Left ventricle myocardium inferior (tissue), 1 donor: ENCODE measurements around the gene ACSM3. TPM values are rescaled to one million over a fixed set of nuclear protein-coding genes. Genes with fewer than 3 reads are reported as not detected.

Experiments used
- DNase-seq: peaks from one replicate; pipeline ENCODE4 v3.0.0-alpha.2; 2020
- H3K27ac ChIP-seq: fragments of 200-600 bp; replicated peaks from 2 replicates; pipeline ENCODE4 v1.8.0; 2021
- H3K27me3 ChIP-seq: fragments of 200-600 bp; 2 replicates; pipeline ENCODE4 v1.8.0; 2021; ENCODE audit warnings: low read depth
- H3K36me3 ChIP-seq: fragments of 200-600 bp; 2 replicates; pipeline ENCODE4 v1.8.0; 2021
- H3K4me1 ChIP-seq: fragments of 200-600 bp; 2 replicates; pipeline ENCODE4 v1.8.0; 2021
- H3K4me3 ChIP-seq: fragments of 200-600 bp; 2 replicates; pipeline ENCODE4 v1.8.0; 2021; ENCODE audit warnings: mild to moderate bottlenecking, moderate library complexity
- H3K9me3 ChIP-seq: fragments of 200-600 bp; replicated peaks from 2 replicates; pipeline ENCODE4 v1.8.0; 2021
- intact Hi-C: fragments of 100-400 bp; cut with micrococcal nuclease; formaldehyde crosslinking; loops from one replicate; pipeline ENCODE4 v1.11.0; 2022
- total RNA-seq: library from RNA; stranded (reverse); fragmentation: NEBNext Ultra II Directional; extraction: Animal tissue kit (Norgen Biotek cat#: 25700); gene quantifications from one replicate; pipeline ENCODE4 v1.2.1, GENCODE V29; 2021
- TF ChIP-seq, protein P1 (sequence below): fragments of 200-600 bp; IDR thresholded peaks from 2 replicates; pipeline ENCODE4 v1.8.0; 2021; ENCODE audit warnings: antibody characterized with exemption, mild to moderate bottlenecking, borderline replicate concordance
- donor health status: DM: no; HTN: yes; CAD: no; lungs with severe emphysema.

Gene ACSM3
- total RNA-seq, 1 donor from 2014 or later = 10.0 TPM

DNA sequence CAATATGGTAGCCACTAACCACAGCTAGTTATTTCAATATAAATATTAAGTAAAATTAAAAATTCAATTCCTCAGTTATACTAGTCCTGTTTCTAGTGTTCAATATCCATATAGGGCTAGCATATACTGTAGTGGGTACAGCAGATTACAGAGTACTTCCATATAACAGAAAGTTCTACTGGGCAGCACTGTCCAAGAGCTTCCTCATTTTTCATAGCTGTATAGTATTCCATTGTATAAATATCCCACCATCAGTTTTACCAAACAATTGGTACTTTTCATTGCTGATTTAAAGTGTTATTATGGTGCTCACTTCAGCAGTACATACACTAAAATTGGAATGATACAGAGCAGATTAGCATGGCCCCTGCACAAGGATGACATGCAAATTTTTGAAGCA, 20.4 kb downstream of the ACSM3 start:
- no peak for DNase-seq
- no peaks in the 10 kb centered on the region for H3K27me3 ChIP-seq
- no peaks in the 10 kb centered on the region for H3K4me1 ChIP-seq
- TF ChIP-seq, protein P1, sequence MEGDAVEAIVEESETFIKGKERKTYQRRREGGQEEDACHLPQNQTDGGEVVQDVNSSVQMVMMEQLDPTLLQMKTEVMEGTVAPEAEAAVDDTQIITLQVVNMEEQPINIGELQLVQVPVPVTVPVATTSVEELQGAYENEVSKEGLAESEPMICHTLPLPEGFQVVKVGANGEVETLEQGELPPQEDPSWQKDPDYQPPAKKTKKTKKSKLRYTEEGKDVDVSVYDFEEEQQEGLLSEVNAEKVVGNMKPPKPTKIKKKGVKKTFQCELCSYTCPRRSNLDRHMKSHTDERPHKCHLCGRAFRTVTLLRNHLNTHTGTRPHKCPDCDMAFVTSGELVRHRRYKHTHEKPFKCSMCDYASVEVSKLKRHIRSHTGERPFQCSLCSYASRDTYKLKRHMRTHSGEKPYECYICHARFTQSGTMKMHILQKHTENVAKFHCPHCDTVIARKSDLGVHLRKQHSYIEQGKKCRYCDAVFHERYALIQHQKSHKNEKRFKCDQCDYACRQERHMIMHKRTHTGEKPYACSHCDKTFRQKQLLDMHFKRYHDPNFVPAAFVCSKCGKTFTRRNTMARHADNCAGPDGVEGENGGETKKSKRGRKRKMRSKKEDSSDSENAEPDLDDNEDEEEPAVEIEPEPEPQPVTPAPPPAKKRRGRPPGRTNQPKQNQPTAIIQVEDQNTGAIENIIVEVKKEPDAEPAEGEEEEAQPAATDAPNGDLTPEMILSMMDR = no peak
- no peak overlapping the region for H3K27ac ChIP-seq
- H3K36me3 ChIP-seq = peaks cover 10% of the 10 kb centered on the region
- H3K9me3 ChIP-seq = no peaks in the 10 kb centered on the region
- H3K4me3 ChIP-seq = no peak overlapping the region
- intact Hi-C loops = no loop called here

- TF ChIP-seq, protein P1 = no peak
These were observed 25.3 kb downstream of the ACSM3 start for GRCh38 chr16:20789130-20789529.

DNA sequence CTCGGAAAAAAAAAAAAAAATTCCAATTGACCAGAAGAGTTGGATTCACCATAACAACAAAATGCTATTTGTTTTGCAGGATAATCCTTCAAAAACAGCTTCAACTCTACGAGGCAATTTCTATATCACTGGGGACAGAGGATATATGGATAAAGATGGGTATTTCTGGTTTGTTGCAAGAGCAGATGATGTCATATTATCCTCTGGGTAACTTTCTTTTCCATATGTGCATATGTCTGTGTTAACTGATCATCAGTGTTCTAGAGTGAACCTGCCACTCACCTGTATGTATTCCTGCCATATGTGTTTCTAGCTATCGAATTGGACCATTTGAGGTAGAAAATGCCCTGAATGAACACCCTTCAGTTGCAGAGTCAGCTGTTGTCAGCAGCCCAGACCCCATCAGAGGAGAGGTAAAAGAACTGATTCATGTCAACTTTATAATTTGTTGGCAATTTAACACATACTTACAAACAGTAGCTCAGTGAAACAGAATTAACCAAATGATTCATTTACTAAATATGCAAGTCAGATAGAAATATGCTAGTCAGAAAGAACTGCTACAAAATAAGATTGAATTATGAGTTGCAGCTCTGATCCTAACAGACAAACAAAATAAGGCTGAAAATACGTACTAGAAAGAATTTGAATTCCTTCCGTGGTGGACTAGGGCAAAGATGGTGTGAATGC, 28.3 kb downstream of the ACSM3 start:
- intact Hi-C loops = no loop called here

More at GRCh38 chr16:20789130-20789529, 25.3 kb downstream of the ACSM3 start:
- intact Hi-C loops = no loop called here
- Histone ChIP-seq H3K9me3 (no peaks in the 10 kb centered on the region), H3K27me3 (no peaks in the 10 kb centered on the region), H3K4me1 (no peaks in the 10 kb centered on the region), H3K4me3 (no peak overlapping the region), H3K36me3 (no peaks in the 10 kb centered on the region), H3K27ac (no peak overlapping the region)
- no peak for DNase-seq

DNA sequence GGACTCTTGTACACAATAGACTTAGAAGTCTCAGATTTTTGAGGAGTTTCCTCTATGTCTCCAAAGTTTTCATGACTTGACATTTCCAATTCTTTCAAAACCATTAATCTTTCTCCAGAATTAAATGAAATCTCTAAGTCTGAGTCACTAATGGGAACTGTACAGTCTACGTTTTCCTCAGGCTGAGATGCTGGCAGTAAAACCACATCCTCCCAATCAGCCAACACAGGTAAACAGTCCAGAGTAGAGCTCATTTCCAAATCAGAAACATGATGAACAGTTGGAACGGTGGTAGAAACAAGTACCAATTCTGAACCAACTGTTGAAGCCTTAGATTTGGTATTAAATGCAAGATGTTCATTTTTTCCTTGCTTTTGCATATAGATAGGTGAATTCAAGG, 34.5 kb downstream of the ACSM3 start:
- H3K27ac ChIP-seq = no peak overlapping the region

More for the DNA sequence above, 28.3 kb downstream of the ACSM3 start:
- no peaks in the 10 kb centered on the region for H3K9me3 ChIP-seq
- H3K4me1 ChIP-seq = no peaks in the 10 kb centered on the region
- H3K27me3 ChIP-seq = no peaks in the 10 kb centered on the region
- no peak overlapping the region for H3K4me3 ChIP-seq
- peaks cover 10% of the 10 kb centered on the region for H3K36me3 ChIP-seq
- no peak for DNase-seq
- TF ChIP-seq, protein P1 = no peak
- no peak overlapping the region for H3K27ac ChIP-seq

GRCh38 chr16:20799599-20799998, 35.8 kb downstream of the ACSM3 start:
- TF ChIP-seq, protein P1 = peak; percentile 62
- H3K27ac ChIP-seq = no peak overlapping the region
- DNase-seq = no peak
- intact Hi-C loops = no loop called here
- H3K4me3 ChIP-seq = no peak overlapping the region
- no peaks in the 10 kb centered on the region for H3K27me3 ChIP-seq
- H3K9me3 ChIP-seq = no peaks in the 10 kb centered on the region
- H3K4me1 ChIP-seq = peaks cover 8% of the 10 kb centered on the region
- H3K36me3 ChIP-seq = peaks cover 36% of the 10 kb centered on the region

More for the DNA sequence above, 34.5 kb downstream of the ACSM3 start:
- intact Hi-C loops = no loop called here
- no peaks in the 10 kb centered on the region for H3K9me3 ChIP-seq
- TF ChIP-seq, protein P1 = no peak
- H3K4me1 ChIP-seq = peaks cover 6% of the 10 kb centered on the region
- H3K4me3 ChIP-seq = no peak overlapping the region
- no peak for DNase-seq
- H3K36me3 ChIP-seq = peaks cover 36% of the 10 kb centered on the region
- no peaks in the 10 kb centered on the region for H3K27me3 ChIP-seq
